Measurements from ENCODE around the gene TTC28. TPM values are rescaled to one million over a fixed set of nuclear protein-coding genes. Genes with fewer than 3 reads are reported as not detected.
A peak's percentile ranks its signal among the peaks of the same experiment; 100 is the strongest.

TTC28 gene
- total RNA-seq, 2 donors from 2014 or later = 4.2 to 5.4 TPM

- ATAC-seq (replicated peaks in 1 of 2) (no peak), DNase-seq (no peak)
- Mint-ChIP-seq H3K4me3 (no peak overlapping the region), H3K27me3 (ENCODE audit: low read depth) (no peaks in the 10 kb centered on the region), H3K27ac (no peak overlapping the region), H3K9me3 (peaks cover 0 to 3% of the 10 kb centered on the region in 2 donors), H3K4me1 (ENCODE audit: low read depth) (peaks cover 9% of the 10 kb centered on the region), H3K36me3 (ENCODE audit: insufficient read depth in 2 of 2) (no peaks in the 10 kb centered on the region)
These were observed 346.6 kb downstream of the TTC28 start for GRCh38 chr22:28333088-28333487.

- no peak for ATAC-seq (replicated peaks in 1 of 2)
- Mint-ChIP-seq H3K9me3 (peaks cover 0 to 3% of the 10 kb centered on the region in 2 donors), H3K4me3 (no peak overlapping the region), H3K27ac (no peak overlapping the region), H3K4me1 (ENCODE audit: low read depth) (peaks cover 9% of the 10 kb centered on the region), H3K27me3 (ENCODE audit: low read depth) (no peaks in the 10 kb centered on the region), H3K36me3 (ENCODE audit: insufficient read depth in 2 of 2) (no peaks in the 10 kb centered on the region)
- DNase-seq = no peak
These were observed 347.2 kb downstream of the TTC28 start for GRCh38 chr22:28332410-28332809.

- no peak for DNase-seq
- ATAC-seq (replicated peaks in 1 of 2) = no peak
- Mint-ChIP-seq H3K4me3 (no peak overlapping the region), H3K4me1 (ENCODE audit: low read depth) (peaks cover 9% of the 10 kb centered on the region), H3K27ac (no peak overlapping the region), H3K36me3 (ENCODE audit: insufficient read depth in 2 of 2) (no peaks in the 10 kb centered on the region), H3K27me3 (ENCODE audit: low read depth) (no peaks in the 10 kb centered on the region), H3K9me3 (peaks cover 0 to 3% of the 10 kb centered on the region in 2 donors)
These were observed 347.9 kb downstream of the TTC28 start for GRCh38 chr22:28331695-28332094.

- Mint-ChIP-seq H3K27me3 (ENCODE audit: low read depth) (no peaks in the 10 kb centered on the region), H3K27ac (no peak overlapping the region), H3K9me3 (no peaks in the 10 kb centered on the region), H3K4me3 (no peak overlapping the region), H3K4me1 (ENCODE audit: low read depth) (peaks cover 9% of the 10 kb centered on the region), H3K36me3 (ENCODE audit: insufficient read depth in 2 of 2) (no peaks in the 10 kb centered on the region)
- DNase-seq (no peak), ATAC-seq (replicated peaks in 1 of 2) (no peak)
These were observed 350.2 kb downstream of the TTC28 start for GRCh38 chr22:28329186-28330073.

GRCh38 chr22:28328756-28329155 lies 350.9 kb downstream of the TTC28 start:
- H3K4me1 Mint-ChIP-seq (ENCODE audit: low read depth) = peaks cover 9% of the 10 kb centered on the region
- no peak overlapping the region for H3K27ac Mint-ChIP-seq
- ATAC-seq (replicated peaks in 1 of 2) (peak; percentile 23 to 47), DNase-seq (no peak)
- no peak overlapping the region for H3K4me3 Mint-ChIP-seq
- H3K36me3 Mint-ChIP-seq (ENCODE audit: insufficient read depth in 2 of 2) = no peaks in the 10 kb centered on the region
- no peaks in the 10 kb centered on the region for H3K27me3 Mint-ChIP-seq (ENCODE audit: low read depth)
- H3K9me3 Mint-ChIP-seq = no peaks in the 10 kb centered on the region

GRCh38 chr22:28316014-28316413 lies 363.6 kb downstream of the TTC28 start:
- no peak for ATAC-seq (replicated peaks in 1 of 2)
- Mint-ChIP-seq H3K4me3 (no peak overlapping the region), H3K27ac (no peak overlapping the region)

GRCh38 chr22:28314959-28315358 lies 364.7 kb downstream of the TTC28 start:
- Mint-ChIP-seq H3K9me3 (peaks cover 0 to 1% of the 10 kb centered on the region in 2 donors), H3K36me3 (ENCODE audit: insufficient read depth in 2 of 2) (no peaks in the 10 kb centered on the region), H3K27me3 (ENCODE audit: low read depth) (no peaks in the 10 kb centered on the region), H3K27ac (no peak overlapping the region), H3K4me1 (ENCODE audit: low read depth) (no peaks in the 10 kb centered on the region), H3K4me3 (no peak overlapping the region)
- no peak for DNase-seq
- no peak for ATAC-seq (replicated peaks in 1 of 2)

More at GRCh38 chr22:28316014-28316413, 363.6 kb downstream of the TTC28 start:
- Mint-ChIP-seq H3K4me1 (ENCODE audit: low read depth) (no peaks in the 10 kb centered on the region), H3K27me3 (ENCODE audit: low read depth) (no peaks in the 10 kb centered on the region), H3K36me3 (ENCODE audit: insufficient read depth in 2 of 2) (no peaks in the 10 kb centered on the region), H3K9me3 (peaks cover 0 to 1% of the 10 kb centered on the region in 2 donors)
- DNase-seq = no peak

- no peak overlapping the region for H3K27ac Mint-ChIP-seq
- ATAC-seq (replicated peaks in 1 of 2) = no peak
- H3K4me1 Mint-ChIP-seq (ENCODE audit: low read depth) = no peaks in the 10 kb centered on the region
- DNase-seq = no peak
- no peak overlapping the region for H3K4me3 Mint-ChIP-seq
- H3K27me3 Mint-ChIP-seq (ENCODE audit: low read depth) = no peaks in the 10 kb centered on the region
- peaks cover 0 to 1% of the 10 kb centered on the region in 2 donors for H3K9me3 Mint-ChIP-seq
- no peaks in the 10 kb centered on the region for H3K36me3 Mint-ChIP-seq (ENCODE audit: insufficient read depth in 2 of 2)
These were observed 369.3 kb downstream of the TTC28 start for GRCh38 chr22:28310299-28310698.

GRCh38 chr22:28299753-28300152 lies 379.9 kb downstream of the TTC28 start:
- no peaks in the 10 kb centered on the region for H3K9me3 Mint-ChIP-seq
- H3K4me1 Mint-ChIP-seq (ENCODE audit: low read depth) = peaks cover 12% of the 10 kb centered on the region
- ATAC-seq (replicated peaks in 1 of 2) = no peak
- no peak overlapping the region for H3K4me3 Mint-ChIP-seq
- H3K27ac Mint-ChIP-seq = no peak overlapping the region
- no peaks in the 10 kb centered on the region for H3K27me3 Mint-ChIP-seq (ENCODE audit: low read depth)
- no peak for DNase-seq
- no peaks in the 10 kb centered on the region for H3K36me3 Mint-ChIP-seq (ENCODE audit: insufficient read depth in 2 of 2)

- H3K4me3 Mint-ChIP-seq = no peak overlapping the region
- H3K27me3 Mint-ChIP-seq (ENCODE audit: low read depth) = no peaks in the 10 kb centered on the region
- no peak for ATAC-seq (replicated peaks in 1 of 2)
- no peaks in the 10 kb centered on the region for H3K36me3 Mint-ChIP-seq (ENCODE audit: insufficient read depth in 2 of 2)
- H3K4me1 Mint-ChIP-seq (ENCODE audit: low read depth) = peaks cover 12% of the 10 kb centered on the region
- DNase-seq = no peak
- H3K9me3 Mint-ChIP-seq = no peaks in the 10 kb centered on the region
- H3K27ac Mint-ChIP-seq = no peak overlapping the region
These were observed 380.3 kb downstream of the TTC28 start for GRCh38 chr22:28299309-28299708.

GRCh38 chr22:28297504-28297903 lies 382.1 kb downstream of the TTC28 start:
- DNase-seq = no peak
- Mint-ChIP-seq H3K27ac (no peak overlapping the region), H3K27me3 (ENCODE audit: low read depth) (no peaks in the 10 kb centered on the region), H3K4me3 (no peak overlapping the region), H3K36me3 (ENCODE audit: insufficient read depth in 2 of 2) (no peaks in the 10 kb centered on the region), H3K4me1 (ENCODE audit: low read depth) (peaks cover 12% of the 10 kb centered on the region), H3K9me3 (no peaks in the 10 kb centered on the region)
- ATAC-seq (replicated peaks in 1 of 2) = no peak

GRCh38 chr22:28296452-28296851 lies 383.2 kb downstream of the TTC28 start:
- ATAC-seq (replicated peaks in 1 of 2) (no peak), DNase-seq (no peak)
- no peak overlapping the region for H3K4me3 Mint-ChIP-seq
- no peaks in the 10 kb centered on the region for H3K27me3 Mint-ChIP-seq (ENCODE audit: low read depth)
- H3K36me3 Mint-ChIP-seq (ENCODE audit: insufficient read depth in 2 of 2) = no peaks in the 10 kb centered on the region
- no peaks in the 10 kb centered on the region for H3K9me3 Mint-ChIP-seq
- H3K27ac Mint-ChIP-seq = no peak overlapping the region
- H3K4me1 Mint-ChIP-seq (ENCODE audit: low read depth) = peaks cover 12% of the 10 kb centered on the region

GRCh38 chr22:28283068-28283654 lies 396.5 kb downstream of the TTC28 start:
- Mint-ChIP-seq H3K27ac (no peak overlapping the region), H3K9me3 (no peaks in the 10 kb centered on the region), H3K4me1 (ENCODE audit: low read depth) (no peaks in the 10 kb centered on the region), H3K4me3 (no peak overlapping the region), H3K27me3 (ENCODE audit: low read depth) (no peaks in the 10 kb centered on the region), H3K36me3 (ENCODE audit: insufficient read depth in 2 of 2) (no peaks in the 10 kb centered on the region)
- DNase-seq (no peak), ATAC-seq (replicated peaks in 1 of 2) (no peak)

Data from activated T-cell treated with anti-CD3 and anti-CD28 coated beads, Interleukin-2, amount 50 U/mL, for 72 hours (primary cell).